ENCODE data around the gene C11orf58.

Gene C11orf58

GRCh38 chr11:16806791-16807190, 68.3 kb downstream of the C11orf58 start:
- no peak for DNase-seq

- DNase-seq = no peak
These were observed 68.9 kb downstream of the C11orf58 start for GRCh38 chr11:16807306-16807705.

All from NCI-H1092 treated with DMSO at 0.1 percent for 48 hours (cell line).